Suprapubic skin (tissue), 3 donors: Measurements from ENCODE around the gene LUC7L.

Experiments used
- EP300 ChIP-seq: sonication (generic); formaldehyde crosslinking; IDR thresholded peaks from one replicate; pipeline ENCODE4 v1.6.1; 2017; ENCODE audit warnings: antibody characterized with exemption
- POLR2A ChIP-seq, 2 donors: fragments of 450-650 bp; IDR thresholded peaks; one replicate each; pipeline ENCODE4 v1.6.1; 2017; ENCODE audit warnings: antibody characterized with exemption in 2 of 2, mild to moderate bottlenecking in 2 of 2, moderate library complexity in 2 of 2
- TF ChIP-seq, protein P1 (sequence below), 2 donors: fragments of 200-600 bp in 1 of 2; fragments of 450-650 bp in 1 of 2; sonication (generic) in 1 of 2; IDR thresholded peaks; one replicate each; pipeline ENCODE4 v1.5.1; 2016 to 2019; ENCODE audit warnings: antibody characterized with exemption in 2 of 2, mild to moderate bottlenecking in 1 of 2, moderate library complexity in 1 of 2

- TF ChIP-seq, protein P1, sequence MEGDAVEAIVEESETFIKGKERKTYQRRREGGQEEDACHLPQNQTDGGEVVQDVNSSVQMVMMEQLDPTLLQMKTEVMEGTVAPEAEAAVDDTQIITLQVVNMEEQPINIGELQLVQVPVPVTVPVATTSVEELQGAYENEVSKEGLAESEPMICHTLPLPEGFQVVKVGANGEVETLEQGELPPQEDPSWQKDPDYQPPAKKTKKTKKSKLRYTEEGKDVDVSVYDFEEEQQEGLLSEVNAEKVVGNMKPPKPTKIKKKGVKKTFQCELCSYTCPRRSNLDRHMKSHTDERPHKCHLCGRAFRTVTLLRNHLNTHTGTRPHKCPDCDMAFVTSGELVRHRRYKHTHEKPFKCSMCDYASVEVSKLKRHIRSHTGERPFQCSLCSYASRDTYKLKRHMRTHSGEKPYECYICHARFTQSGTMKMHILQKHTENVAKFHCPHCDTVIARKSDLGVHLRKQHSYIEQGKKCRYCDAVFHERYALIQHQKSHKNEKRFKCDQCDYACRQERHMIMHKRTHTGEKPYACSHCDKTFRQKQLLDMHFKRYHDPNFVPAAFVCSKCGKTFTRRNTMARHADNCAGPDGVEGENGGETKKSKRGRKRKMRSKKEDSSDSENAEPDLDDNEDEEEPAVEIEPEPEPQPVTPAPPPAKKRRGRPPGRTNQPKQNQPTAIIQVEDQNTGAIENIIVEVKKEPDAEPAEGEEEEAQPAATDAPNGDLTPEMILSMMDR (IDR thresholded peaks at IDR 0.05) = no peak
- TF ChIP-seq POLR2A (IDR thresholded peaks at IDR 0.05) (no peak), EP300 (no peak)
These were observed 74.8 kb downstream of the LUC7L start for GRCh38 chr16:154217-155030.
